Suprapubic skin (tissue), 3 donors: Measurements from ENCODE around the gene RNPEP.

Experiments
- CTCF ChIP-seq, 2 donors: fragments of 200-600 bp in 1 of 2; fragments of 450-650 bp in 1 of 2; sonication (generic) in 1 of 2; IDR thresholded peaks; one replicate each; pipeline ENCODE4 v1.5.1; 2016 to 2019; ENCODE audit warnings: antibody characterized with exemption in 2 of 2, mild to moderate bottlenecking in 1 of 2, moderate library complexity in 1 of 2
- POLR2A ChIP-seq, 2 donors: fragments of 450-650 bp; IDR thresholded peaks; one replicate each; pipeline ENCODE4 v1.6.1; 2017; ENCODE audit warnings: antibody characterized with exemption in 2 of 2, mild to moderate bottlenecking in 2 of 2, moderate library complexity in 2 of 2

DNA sequence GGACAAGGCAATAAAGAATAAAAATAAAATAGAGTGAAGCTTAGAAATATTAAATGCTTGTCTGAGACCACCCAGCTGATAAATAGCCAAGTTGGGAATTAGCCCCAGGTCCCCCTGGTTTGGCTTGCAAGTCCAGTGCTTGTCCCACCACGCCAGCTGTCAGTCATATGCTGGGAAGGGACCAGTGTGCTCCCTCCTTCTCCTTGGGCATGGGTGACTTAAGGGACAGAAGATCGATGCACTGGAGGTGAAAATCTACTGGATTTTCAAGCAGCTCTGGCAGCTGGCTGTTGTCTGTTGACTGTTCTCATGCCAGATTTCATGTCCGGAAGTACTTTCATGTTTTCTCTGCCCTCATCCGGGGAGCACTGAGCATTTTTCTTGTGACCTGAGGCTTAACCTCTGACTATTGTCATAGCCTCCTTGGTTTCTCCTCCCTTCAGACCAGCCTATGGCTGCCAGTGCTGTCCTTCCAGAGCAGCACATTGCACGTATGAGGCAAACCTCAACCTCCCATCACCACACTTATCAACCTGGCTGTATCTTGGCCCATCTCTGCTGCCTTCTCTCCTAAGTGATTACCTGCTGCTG is 48.5 kb upstream of the RNPEP start:
- TF ChIP-seq POLR2A (IDR thresholded peaks at IDR 0.05) (no peak), CTCF (IDR thresholded peaks at IDR 0.05) (no peak)
